GM12878 (cell line): ENCODE data around the gene FRMPD2.
"Not testable (repeated sequence)": the region's sequence is repeated elsewhere in the genome, so short reads cannot be mapped to it uniquely, and the experiment has no call there.

Experiments
- CEBPB ChIP-seq, 2 experiments: fragments of 150-350 bp in 1 of 2; IDR thresholded peaks; 2 replicates each; pipeline ENCODE4 v1.6.1; 2012 to 2014; ENCODE audit warnings: low read depth in 2 of 2, low read length in 2 of 2, borderline replicate concordance in 1 of 2, inconsistent platforms in 1 of 2
- EP300 ChIP-seq, 2 experiments: fragments of 150-350 bp in 1 of 2; IDR thresholded peaks; 2 replicates each; pipeline ENCODE4 v1.6.1; 2011 to 2012; ENCODE audit warnings: low read depth in 2 of 2, low read length in 2 of 2, borderline replicate concordance in 1 of 2, improper control_type of control experiment in 1 of 2, inconsistent platforms in 1 of 2; ENCODE audit not compliant: control insufficient read depth in 1 of 2
- NFIC ChIP-seq: IDR thresholded peaks from 2 replicates; pipeline ENCODE4 v1.6.1; 2012; ENCODE audit warnings: low read depth, mild to moderate bottlenecking, inconsistent platforms, low read length, moderate library complexity
- PML ChIP-seq: IDR thresholded peaks from 2 replicates; pipeline ENCODE4 v1.6.1; 2012; ENCODE audit warnings: low read length, inconsistent platforms
- POLR2AphosphoS5 ChIP-seq: IDR thresholded peaks from 2 replicates; pipeline ENCODE4 v1.6.1; 2011; ENCODE audit warnings: mild to moderate bottlenecking, low read length, inconsistent platforms
- RAD51 ChIP-seq: fragments of 450-650 bp; IDR thresholded peaks from 2 replicates; pipeline ENCODE4 v1.6.1; 2016; ENCODE audit warnings: moderate library complexity, mild to moderate bottlenecking, inconsistent platforms
- RUNX3 ChIP-seq: IDR thresholded peaks from 2 replicates; pipeline ENCODE4 v1.6.1; 2012; ENCODE audit warnings: low read length, inconsistent platforms
- SP1 ChIP-seq: IDR thresholded peaks from one replicate; pipeline ENCODE4 v1.6.1; 2011; ENCODE audit warnings: low read depth, low read length
- TAF1 ChIP-seq: IDR thresholded peaks from 2 replicates; pipeline ENCODE4 v1.6.1; 2011; ENCODE audit warnings: mild to moderate bottlenecking, low read depth, low read length, borderline replicate concordance
- TF ChIP-seq, protein P1 (sequence below), 3 experiments: IDR thresholded peaks in 2 of 3; conservative IDR thresholded peaks in 1 of 3; 2 replicates each; pipeline ENCODE4 v1.5.1; 2011; ENCODE audit warnings: low read depth in 3 of 3, low read length in 3 of 3, mild to moderate bottlenecking in 3 of 3, control low read depth in 2 of 3, moderate library complexity in 2 of 3, inconsistent platforms in 1 of 3, mixed read lengths in 1 of 3; ENCODE audit not compliant: control insufficient read depth in 2 of 3, insufficient read depth in 1 of 3; ENCODE audit errors: extremely low read depth in 1 of 3
- TF ChIP-seq, protein P2 (sequence below): fragments of 150-350 bp; IDR thresholded peaks from 2 replicates; pipeline ENCODE4 v1.6.1; 2016; ENCODE audit warnings: low read depth, low read length
- TF ChIP-seq, protein P3 (sequence below): fragments of 450-650 bp; IDR thresholded peaks from 2 replicates; pipeline ENCODE4 v1.6.1; 2016; ENCODE audit warnings: mild to moderate bottlenecking, moderate library complexity, borderline replicate concordance

DNA sequence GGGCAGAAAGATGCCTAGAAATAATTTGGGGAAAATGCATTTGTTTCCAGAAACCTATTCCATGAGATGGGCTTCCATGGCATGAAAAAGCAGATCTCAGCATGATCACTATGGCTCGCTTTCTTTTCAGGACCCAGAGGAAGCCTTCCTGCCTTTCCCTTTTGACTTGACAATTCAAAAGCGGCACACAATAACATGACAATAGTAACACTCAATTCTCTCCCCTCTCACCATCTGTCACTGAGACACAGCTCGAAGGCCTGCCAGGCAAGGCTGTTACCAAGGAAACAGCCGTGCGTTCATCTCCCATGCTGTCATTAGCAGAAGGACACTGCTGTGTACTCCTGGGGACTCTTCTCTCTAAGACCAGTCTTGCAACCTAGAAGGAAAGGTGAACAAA, 101.8 kb downstream of the FRMPD2 start:
- TF ChIP-seq, protein P1, sequence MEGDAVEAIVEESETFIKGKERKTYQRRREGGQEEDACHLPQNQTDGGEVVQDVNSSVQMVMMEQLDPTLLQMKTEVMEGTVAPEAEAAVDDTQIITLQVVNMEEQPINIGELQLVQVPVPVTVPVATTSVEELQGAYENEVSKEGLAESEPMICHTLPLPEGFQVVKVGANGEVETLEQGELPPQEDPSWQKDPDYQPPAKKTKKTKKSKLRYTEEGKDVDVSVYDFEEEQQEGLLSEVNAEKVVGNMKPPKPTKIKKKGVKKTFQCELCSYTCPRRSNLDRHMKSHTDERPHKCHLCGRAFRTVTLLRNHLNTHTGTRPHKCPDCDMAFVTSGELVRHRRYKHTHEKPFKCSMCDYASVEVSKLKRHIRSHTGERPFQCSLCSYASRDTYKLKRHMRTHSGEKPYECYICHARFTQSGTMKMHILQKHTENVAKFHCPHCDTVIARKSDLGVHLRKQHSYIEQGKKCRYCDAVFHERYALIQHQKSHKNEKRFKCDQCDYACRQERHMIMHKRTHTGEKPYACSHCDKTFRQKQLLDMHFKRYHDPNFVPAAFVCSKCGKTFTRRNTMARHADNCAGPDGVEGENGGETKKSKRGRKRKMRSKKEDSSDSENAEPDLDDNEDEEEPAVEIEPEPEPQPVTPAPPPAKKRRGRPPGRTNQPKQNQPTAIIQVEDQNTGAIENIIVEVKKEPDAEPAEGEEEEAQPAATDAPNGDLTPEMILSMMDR (IDR thresholded peaks at IDR 0.05 in 2 of 3, conservative IDR thresholded peaks at IDR 0.05 in 1 of 3; ENCODE audit: control insufficient read depth in 2 of 3, extremely low read depth in 1 of 3, insufficient read depth in 1 of 3, low read depth in 3 of 3, low read length in 3 of 3): not testable (repeated sequence)
- not testable (repeated sequence) for TF ChIP-seq EP300 (IDR thresholded peaks at IDR 0.05; ENCODE audit: borderline replicate concordance in 1 of 2, control insufficient read depth in 1 of 2, low read depth in 2 of 2, low read length in 2 of 2); SP1; TAF1; RAD51; PML; RUNX3; CEBPB (IDR thresholded peaks at IDR 0.05; ENCODE audit: borderline replicate concordance in 1 of 2, low read depth in 2 of 2, low read length in 2 of 2); NFIC; POLR2AphosphoS5
- TF ChIP-seq, protein P2, sequence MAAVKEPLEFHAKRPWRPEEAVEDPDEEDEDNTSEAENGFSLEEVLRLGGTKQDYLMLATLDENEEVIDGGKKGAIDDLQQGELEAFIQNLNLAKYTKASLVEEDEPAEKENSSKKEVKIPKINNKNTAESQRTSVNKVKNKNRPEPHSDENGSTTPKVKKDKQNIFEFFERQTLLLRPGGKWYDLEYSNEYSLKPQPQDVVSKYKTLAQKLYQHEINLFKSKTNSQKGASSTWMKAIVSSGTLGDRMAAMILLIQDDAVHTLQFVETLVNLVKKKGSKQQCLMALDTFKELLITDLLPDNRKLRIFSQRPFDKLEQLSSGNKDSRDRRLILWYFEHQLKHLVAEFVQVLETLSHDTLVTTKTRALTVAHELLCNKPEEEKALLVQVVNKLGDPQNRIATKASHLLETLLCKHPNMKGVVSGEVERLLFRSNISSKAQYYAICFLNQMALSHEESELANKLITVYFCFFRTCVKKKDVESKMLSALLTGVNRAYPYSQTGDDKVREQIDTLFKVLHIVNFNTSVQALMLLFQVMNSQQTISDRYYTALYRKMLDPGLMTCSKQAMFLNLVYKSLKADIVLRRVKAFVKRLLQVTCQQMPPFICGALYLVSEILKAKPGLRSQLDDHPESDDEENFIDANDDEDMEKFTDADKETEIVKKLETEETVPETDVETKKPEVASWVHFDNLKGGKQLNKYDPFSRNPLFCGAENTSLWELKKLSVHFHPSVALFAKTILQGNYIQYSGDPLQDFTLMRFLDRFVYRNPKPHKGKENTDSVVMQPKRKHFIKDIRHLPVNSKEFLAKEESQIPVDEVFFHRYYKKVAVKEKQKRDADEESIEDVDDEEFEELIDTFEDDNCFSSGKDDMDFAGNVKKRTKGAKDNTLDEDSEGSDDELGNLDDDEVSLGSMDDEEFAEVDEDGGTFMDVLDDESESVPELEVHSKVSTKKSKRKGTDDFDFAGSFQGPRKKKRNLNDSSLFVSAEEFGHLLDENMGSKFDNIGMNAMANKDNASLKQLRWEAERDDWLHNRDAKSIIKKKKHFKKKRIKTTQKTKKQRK: not testable (repeated sequence)
- TF ChIP-seq, protein P3, sequence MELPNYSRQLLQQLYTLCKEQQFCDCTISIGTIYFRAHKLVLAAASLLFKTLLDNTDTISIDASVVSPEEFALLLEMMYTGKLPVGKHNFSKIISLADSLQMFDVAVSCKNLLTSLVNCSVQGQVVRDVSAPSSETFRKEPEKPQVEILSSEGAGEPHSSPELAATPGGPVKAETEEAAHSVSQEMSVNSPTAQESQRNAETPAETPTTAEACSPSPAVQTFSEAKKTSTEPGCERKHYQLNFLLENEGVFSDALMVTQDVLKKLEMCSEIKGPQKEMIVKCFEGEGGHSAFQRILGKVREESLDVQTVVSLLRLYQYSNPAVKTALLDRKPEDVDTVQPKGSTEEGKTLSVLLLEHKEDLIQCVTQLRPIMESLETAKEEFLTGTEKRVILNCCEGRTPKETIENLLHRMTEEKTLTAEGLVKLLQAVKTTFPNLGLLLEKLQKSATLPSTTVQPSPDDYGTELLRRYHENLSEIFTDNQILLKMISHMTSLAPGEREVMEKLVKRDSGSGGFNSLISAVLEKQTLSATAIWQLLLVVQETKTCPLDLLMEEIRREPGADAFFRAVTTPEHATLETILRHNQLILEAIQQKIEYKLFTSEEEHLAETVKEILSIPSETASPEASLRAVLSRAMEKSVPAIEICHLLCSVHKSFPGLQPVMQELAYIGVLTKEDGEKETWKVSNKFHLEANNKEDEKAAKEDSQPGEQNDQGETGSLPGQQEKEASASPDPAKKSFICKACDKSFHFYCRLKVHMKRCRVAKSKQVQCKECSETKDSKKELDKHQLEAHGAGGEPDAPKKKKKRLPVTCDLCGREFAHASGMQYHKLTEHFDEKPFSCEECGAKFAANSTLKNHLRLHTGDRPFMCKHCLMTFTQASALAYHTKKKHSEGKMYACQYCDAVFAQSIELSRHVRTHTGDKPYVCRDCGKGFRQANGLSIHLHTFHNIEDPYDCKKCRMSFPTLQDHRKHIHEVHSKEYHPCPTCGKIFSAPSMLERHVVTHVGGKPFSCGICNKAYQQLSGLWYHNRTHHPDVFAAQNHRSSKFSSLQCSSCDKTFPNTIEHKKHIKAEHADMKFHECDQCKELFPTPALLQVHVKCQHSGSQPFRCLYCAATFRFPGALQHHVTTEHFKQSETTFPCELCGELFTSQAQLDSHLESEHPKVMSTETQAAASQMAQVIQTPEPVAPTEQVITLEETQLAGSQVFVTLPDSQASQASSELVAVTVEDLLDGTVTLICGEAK: not testable (repeated sequence)
